ENCODE results near the gene B3GAT3. TPM values are rescaled to one million over a fixed set of nuclear protein-coding genes. Genes with fewer than 3 reads are reported as not detected.
"Not testable (repeated sequence)": the region's sequence is repeated elsewhere in the genome, so short reads cannot be mapped to it uniquely, and the experiment has no call there.

Gene B3GAT3
- total RNA-seq, 1 donor, result 14.1 TPM

GRCh38 chr11:62572431-62572830, 49.4 kb downstream of the B3GAT3 start:
- H3K4me3 ChIP-seq (ENCODE audit: low read depth, low read length), result peak overlapping the region; percentile 97
- DNase-seq (ENCODE audit: low read depth), result no peak
- TF ChIP-seq CTCF (IDR thresholded peaks at IDR 0.05; ENCODE audit: insufficient read depth, low read length), result no peak

GRCh38 chr11:62571493-62571892, 50.3 kb downstream of the B3GAT3 start:
- not testable (repeated sequence) for DNase-seq (ENCODE audit: low read depth)

GRCh38 chr11:62570903-62571302, 50.9 kb downstream of the B3GAT3 start:
- not testable (repeated sequence) for DNase-seq (ENCODE audit: low read depth); H3K4me3 ChIP-seq (ENCODE audit: low read depth, low read length)

More at GRCh38 chr11:62571493-62571892, 50.3 kb downstream of the B3GAT3 start:
- not testable (repeated sequence) for H3K4me3 ChIP-seq (ENCODE audit: low read depth, low read length)

GRCh38 chr11:62569611-62570010, 52.2 kb downstream of the B3GAT3 start:
- no peak for TF ChIP-seq CTCF (IDR thresholded peaks at IDR 0.05; ENCODE audit: insufficient read depth, low read length)
- no peak for DNase-seq (ENCODE audit: low read depth)
- H3K4me3 ChIP-seq (ENCODE audit: low read depth, low read length), result no peak overlapping the region

- H3K4me3 ChIP-seq (ENCODE audit: low read depth, low read length), result no peak overlapping the region
- TF ChIP-seq CTCF (IDR thresholded peaks at IDR 0.05; ENCODE audit: insufficient read depth, low read length), result no peak
- no peak for DNase-seq (ENCODE audit: low read depth)
Observed at GRCh38 chr11:62567018-62567633, 54.7 kb downstream of the B3GAT3 start.

GRCh38 chr11:62566247-62566646, 55.5 kb downstream of the B3GAT3 start:
- no peak for TF ChIP-seq CTCF (IDR thresholded peaks at IDR 0.05; ENCODE audit: insufficient read depth, low read length)
- no peak for DNase-seq (ENCODE audit: low read depth)

More at GRCh38 chr11:62566247-62566646, 55.5 kb downstream of the B3GAT3 start:
- H3K4me3 ChIP-seq (ENCODE audit: low read depth, low read length), result no peak overlapping the region

Small RNA genes lying within 50 kb of the gene (small RNA-seq; reads per million reads assigned to genes)
- gene AP001458.1, result not detected
- gene MIR6747, result not detected
- gene SNORA57, result not detected

Other genes starting within 250 kb of the B3GAT3 start
- gene SCGB1A1, start 203.0 kb downstream of the B3GAT3 start, total RNA-seq (ENCODE audit: low replicate concordance), result not detected in 2 replicates
- gene AHNAK, start 75.2 kb downstream of the B3GAT3 start, total RNA-seq (ENCODE audit: low replicate concordance), result 737 and 1,851 TPM in 2 replicates
- 1,443 and 1,493 TPM in 2 replicates for gene EEF1G, start 48.1 kb downstream of the B3GAT3 start, total RNA-seq (ENCODE audit: low replicate concordance)
- 4.5 and 9.4 TPM in 2 replicates for gene TUT1, start 30.5 kb downstream of the B3GAT3 start, total RNA-seq (ENCODE audit: low replicate concordance)
- 46.2 and 110 TPM in 2 replicates for gene MTA2, start 20.1 kb downstream of the B3GAT3 start, total RNA-seq (ENCODE audit: low replicate concordance)
- gene EML3, start 9.2 kb downstream of the B3GAT3 start, total RNA-seq (ENCODE audit: low replicate concordance), result 22.3 and 61.7 TPM in 2 replicates
- gene ROM1, start 8.7 kb downstream of the B3GAT3 start, total RNA-seq (ENCODE audit: low replicate concordance), result 4.6 and 26.4 TPM in 2 replicates
- 203 and 208 TPM in 2 replicates for gene GANAB, start 24.6 kb upstream of the B3GAT3 start, total RNA-seq (ENCODE audit: low replicate concordance)
- 20.9 and 21.8 TPM in 2 replicates for gene INTS5, start 31.3 kb upstream of the B3GAT3 start, total RNA-seq (ENCODE audit: low replicate concordance)
- gene C11orf98, start 43.2 kb upstream of the B3GAT3 start, total RNA-seq (ENCODE audit: low replicate concordance), result 14.2 and 48.2 TPM in 2 replicates
- gene CSKMT, start 43.3 kb upstream of the B3GAT3 start, total RNA-seq (ENCODE audit: low replicate concordance), result 9.8 and 10.8 TPM in 2 replicates
- 6.8 and 31.3 TPM in 2 replicates for gene UQCC3, start 49.7 kb upstream of the B3GAT3 start, total RNA-seq (ENCODE audit: low replicate concordance)
- gene LBHD1, start 50.3 kb upstream of the B3GAT3 start, total RNA-seq (ENCODE audit: low replicate concordance), result 4.2 and 4.5 TPM in 2 replicates
- 70.7 and 840 TPM in 2 replicates for gene UBXN1, start 57.1 kb upstream of the B3GAT3 start, total RNA-seq (ENCODE audit: low replicate concordance)
- 39.0 and 62.0 TPM in 2 replicates for gene LRRN4CL, start 67.5 kb upstream of the B3GAT3 start, total RNA-seq (ENCODE audit: low replicate concordance)
- 34.4 and 43.5 TPM in 2 replicates for gene BSCL2, start 85.4 kb upstream of the B3GAT3 start, total RNA-seq (ENCODE audit: low replicate concordance)
- gene GNG3, start 85.7 kb upstream of the B3GAT3 start, total RNA-seq (ENCODE audit: low replicate concordance), result not detected in 2 replicates
- gene HNRNPUL2, start 105.5 kb upstream of the B3GAT3 start, total RNA-seq (ENCODE audit: low replicate concordance), result 10.4 and 16.7 TPM in 2 replicates
- gene TTC9C, start 106.5 kb upstream of the B3GAT3 start, total RNA-seq (ENCODE audit: low replicate concordance), result 20.3 and 40.1 TPM in 2 replicates
- 4.2 and 13.4 TPM in 2 replicates for gene ZBTB3, start 132.2 kb upstream of the B3GAT3 start, total RNA-seq (ENCODE audit: low replicate concordance)
- gene POLR2G, start 139.6 kb upstream of the B3GAT3 start, total RNA-seq (ENCODE audit: low replicate concordance), result 17.0 and 76.5 TPM in 2 replicates
- 15.6 and 42.9 TPM in 2 replicates for gene TAF6L, start 149.4 kb upstream of the B3GAT3 start, total RNA-seq (ENCODE audit: low replicate concordance)
- gene TMEM179B, start 165.4 kb upstream of the B3GAT3 start, total RNA-seq (ENCODE audit: low replicate concordance), result 39.4 and 54.7 TPM in 2 replicates
- 4.5 and 14.7 TPM in 2 replicates for gene TMEM223, start 170.0 kb upstream of the B3GAT3 start, total RNA-seq (ENCODE audit: low replicate concordance)
- gene NXF1, start 183.5 kb upstream of the B3GAT3 start, total RNA-seq (ENCODE audit: low replicate concordance), result 27.8 and 77.6 TPM in 2 replicates
- 20.4 and 42.8 TPM in 2 replicates for gene STX5, start 210.1 kb upstream of the B3GAT3 start, total RNA-seq (ENCODE audit: low replicate concordance)
- gene TEX54, start 210.9 kb upstream of the B3GAT3 start, total RNA-seq (ENCODE audit: low replicate concordance), result 0.54 TPM in 1 of 2 replicates, not detected in the other
- 29.5 and 29.8 TPM in 2 replicates for gene WDR74, start 217.6 kb upstream of the B3GAT3 start, total RNA-seq (ENCODE audit: low replicate concordance)